ENCODE data around the gene GMPPA. TPM values are rescaled to one million over a fixed set of nuclear protein-coding genes. Genes with fewer than 3 reads are reported as not detected.

GMPPA gene
- total RNA-seq, 2 donors from 2014 or later: 21.6 to 23.3 TPM

DNA sequence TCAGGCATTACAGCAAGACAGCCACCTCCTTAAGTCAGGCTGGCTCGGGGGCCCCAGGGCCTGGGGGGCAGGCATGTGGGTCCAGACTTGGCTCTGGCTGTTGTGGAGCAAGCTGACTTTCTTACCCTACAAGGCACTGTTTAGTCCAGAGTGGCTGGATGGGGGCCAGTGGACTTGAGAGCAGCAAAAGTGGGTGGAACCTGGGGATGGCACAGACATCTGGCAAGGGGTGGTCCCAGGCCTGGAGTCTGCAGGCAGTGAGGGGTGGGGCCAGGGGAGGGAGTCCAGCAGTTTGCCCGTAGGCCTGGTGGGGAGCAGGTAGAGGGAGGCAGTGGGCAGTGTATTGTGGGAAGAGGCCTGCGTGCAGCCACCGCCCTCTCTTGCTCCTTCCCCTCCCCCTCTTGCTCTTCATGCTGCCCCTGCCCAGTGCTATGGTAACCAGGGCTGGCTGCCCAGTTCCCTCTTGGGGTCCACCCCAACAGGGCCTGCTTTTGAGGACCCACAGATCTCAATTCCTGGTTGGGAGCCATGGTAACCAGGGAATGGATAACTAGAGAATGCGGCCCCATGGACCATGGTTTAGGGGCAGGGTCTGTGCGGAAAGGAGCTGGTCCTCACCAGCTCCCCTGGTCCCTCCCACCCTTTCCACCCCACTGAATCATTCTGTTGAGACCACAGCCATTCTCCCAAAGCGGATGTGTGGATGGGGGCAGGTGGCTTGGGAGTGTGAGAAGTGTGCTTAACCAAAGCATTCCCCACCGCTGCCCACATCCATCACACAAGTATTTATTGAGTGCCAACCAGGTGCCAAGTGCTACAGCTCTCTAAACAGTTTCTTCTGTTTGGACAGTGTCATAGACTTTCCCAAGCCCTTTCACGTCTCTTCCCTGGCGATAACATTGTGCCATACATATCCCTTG lies 44.8 kb upstream of the GMPPA start:
- peak overlapping the region; percentile 89 to 96 for H3K27ac ChIP-seq
- H3K4me3 ChIP-seq: no peak overlapping the region
- peaks cover 5% of the 10 kb centered on the region for H3K36me3 ChIP-seq
- peaks cover 0 to 48% of the 10 kb centered on the region in 2 donors for H3K4me1 ChIP-seq
- TF ChIP-seq, protein P1, sequence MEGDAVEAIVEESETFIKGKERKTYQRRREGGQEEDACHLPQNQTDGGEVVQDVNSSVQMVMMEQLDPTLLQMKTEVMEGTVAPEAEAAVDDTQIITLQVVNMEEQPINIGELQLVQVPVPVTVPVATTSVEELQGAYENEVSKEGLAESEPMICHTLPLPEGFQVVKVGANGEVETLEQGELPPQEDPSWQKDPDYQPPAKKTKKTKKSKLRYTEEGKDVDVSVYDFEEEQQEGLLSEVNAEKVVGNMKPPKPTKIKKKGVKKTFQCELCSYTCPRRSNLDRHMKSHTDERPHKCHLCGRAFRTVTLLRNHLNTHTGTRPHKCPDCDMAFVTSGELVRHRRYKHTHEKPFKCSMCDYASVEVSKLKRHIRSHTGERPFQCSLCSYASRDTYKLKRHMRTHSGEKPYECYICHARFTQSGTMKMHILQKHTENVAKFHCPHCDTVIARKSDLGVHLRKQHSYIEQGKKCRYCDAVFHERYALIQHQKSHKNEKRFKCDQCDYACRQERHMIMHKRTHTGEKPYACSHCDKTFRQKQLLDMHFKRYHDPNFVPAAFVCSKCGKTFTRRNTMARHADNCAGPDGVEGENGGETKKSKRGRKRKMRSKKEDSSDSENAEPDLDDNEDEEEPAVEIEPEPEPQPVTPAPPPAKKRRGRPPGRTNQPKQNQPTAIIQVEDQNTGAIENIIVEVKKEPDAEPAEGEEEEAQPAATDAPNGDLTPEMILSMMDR (IDR thresholded peaks at IDR 0.05): no peak
- no peaks in the 10 kb centered on the region for H3K27me3 ChIP-seq
- peak; percentile 83 for DNase-seq (ENCODE audit: low spot score)
- H3K9me3 ChIP-seq: no peaks in the 10 kb centered on the region

DNA sequence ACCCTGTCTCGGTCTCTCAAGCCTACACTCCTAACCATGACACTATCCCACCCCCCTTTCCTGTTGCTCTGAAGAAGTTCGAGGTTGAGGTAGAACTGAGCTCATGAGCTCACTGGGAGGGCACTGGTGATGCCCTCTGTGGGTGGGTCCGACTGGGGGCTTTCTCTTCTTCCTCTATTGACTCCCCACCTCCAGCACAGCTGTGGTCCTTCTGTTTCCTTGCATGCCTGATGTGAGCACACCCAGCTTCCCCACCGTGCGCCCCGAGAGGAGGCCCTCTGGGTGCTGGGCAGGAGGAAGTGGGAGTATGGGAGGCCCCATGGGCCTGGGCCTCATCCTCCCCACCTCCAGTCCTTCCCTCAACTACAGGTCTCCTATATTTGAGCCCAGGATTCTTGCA lies 43.1 kb upstream of the GMPPA start:
- H3K36me3 ChIP-seq: no peaks in the 10 kb centered on the region
- peak overlapping the region; percentile 89 to 96 for H3K27ac ChIP-seq
- no peaks in the 10 kb centered on the region for H3K9me3 ChIP-seq
- DNase-seq (ENCODE audit: low spot score): no peak
- H3K4me3 ChIP-seq: no peak overlapping the region
- H3K4me1 ChIP-seq: peaks cover 0 to 64% of the 10 kb centered on the region in 2 donors
- no peaks in the 10 kb centered on the region for H3K27me3 ChIP-seq
- TF ChIP-seq, protein P1 (IDR thresholded peaks at IDR 0.05): no peak

DNA sequence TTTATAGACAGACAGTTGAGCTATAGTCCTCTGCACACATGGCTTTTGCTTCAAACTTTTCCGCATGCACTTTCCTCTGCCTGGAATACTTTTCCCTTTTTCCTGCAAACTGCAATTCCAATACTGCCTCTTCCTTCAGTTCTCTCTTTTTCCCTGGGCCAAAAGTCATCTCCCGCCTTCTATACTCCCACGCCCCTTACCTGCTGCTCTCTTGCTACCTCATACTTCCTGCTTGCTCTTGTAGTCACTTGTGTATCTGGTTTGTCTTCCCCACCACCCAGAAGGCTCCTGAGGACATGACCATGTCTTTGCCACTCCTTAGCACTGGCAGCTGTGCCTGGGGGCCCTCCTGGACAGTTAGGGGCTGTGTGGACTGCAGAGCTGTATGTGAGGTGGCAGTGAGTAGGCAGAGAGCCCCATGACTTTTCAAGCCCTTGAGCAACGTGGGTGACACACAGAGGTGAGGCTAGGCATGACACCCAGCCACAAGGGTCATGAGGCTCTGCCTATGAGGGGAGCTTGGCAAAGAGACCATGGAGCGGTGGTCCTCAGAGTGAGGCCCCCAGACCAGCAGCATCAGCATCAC lies 40.8 kb upstream of the GMPPA start:
- TF ChIP-seq, protein P1 (IDR thresholded peaks at IDR 0.05): no peak
- no peak for DNase-seq (ENCODE audit: low spot score)
- Histone ChIP-seq H3K4me3 (no peak overlapping the region), H3K9me3 (no peaks in the 10 kb centered on the region), H3K4me1 (peaks cover 0 to 60% of the 10 kb centered on the region in 2 donors), H3K27me3 (no peaks in the 10 kb centered on the region), H3K27ac (peak overlapping the region; percentile 85 to 96), H3K36me3 (peaks cover 10% of the 10 kb centered on the region)

DNA sequence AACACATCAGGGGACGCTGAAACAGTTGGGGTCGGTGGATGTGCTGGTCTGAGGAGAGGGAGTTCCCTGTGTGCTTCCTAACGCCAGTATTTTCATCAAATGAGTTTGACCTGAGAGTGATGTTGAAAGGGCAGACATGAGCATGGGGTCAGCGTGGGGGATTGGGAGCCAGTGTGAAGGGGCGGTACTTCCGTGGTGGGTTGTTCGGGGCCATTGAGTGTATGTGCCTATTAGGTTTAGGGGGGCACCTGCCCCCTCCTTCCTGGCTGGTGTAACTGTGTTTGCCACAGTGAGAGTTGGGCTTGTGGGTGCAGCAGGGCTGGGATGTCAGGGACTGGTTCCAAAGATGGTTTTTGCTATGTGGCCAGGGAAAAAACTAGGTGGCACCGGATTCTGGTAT lies 39.7 kb upstream of the GMPPA start:
- Histone ChIP-seq H3K27me3 (no peaks in the 10 kb centered on the region), H3K36me3 (peaks cover 12% of the 10 kb centered on the region), H3K4me1 (peaks cover 0 to 49% of the 10 kb centered on the region in 2 donors), H3K9me3 (no peaks in the 10 kb centered on the region), H3K4me3 (no peak overlapping the region), H3K27ac (peak overlapping the region; percentile 85 to 96)
- DNase-seq (ENCODE audit: low spot score): no peak
- TF ChIP-seq, protein P1 (IDR thresholded peaks at IDR 0.05): no peak

DNA sequence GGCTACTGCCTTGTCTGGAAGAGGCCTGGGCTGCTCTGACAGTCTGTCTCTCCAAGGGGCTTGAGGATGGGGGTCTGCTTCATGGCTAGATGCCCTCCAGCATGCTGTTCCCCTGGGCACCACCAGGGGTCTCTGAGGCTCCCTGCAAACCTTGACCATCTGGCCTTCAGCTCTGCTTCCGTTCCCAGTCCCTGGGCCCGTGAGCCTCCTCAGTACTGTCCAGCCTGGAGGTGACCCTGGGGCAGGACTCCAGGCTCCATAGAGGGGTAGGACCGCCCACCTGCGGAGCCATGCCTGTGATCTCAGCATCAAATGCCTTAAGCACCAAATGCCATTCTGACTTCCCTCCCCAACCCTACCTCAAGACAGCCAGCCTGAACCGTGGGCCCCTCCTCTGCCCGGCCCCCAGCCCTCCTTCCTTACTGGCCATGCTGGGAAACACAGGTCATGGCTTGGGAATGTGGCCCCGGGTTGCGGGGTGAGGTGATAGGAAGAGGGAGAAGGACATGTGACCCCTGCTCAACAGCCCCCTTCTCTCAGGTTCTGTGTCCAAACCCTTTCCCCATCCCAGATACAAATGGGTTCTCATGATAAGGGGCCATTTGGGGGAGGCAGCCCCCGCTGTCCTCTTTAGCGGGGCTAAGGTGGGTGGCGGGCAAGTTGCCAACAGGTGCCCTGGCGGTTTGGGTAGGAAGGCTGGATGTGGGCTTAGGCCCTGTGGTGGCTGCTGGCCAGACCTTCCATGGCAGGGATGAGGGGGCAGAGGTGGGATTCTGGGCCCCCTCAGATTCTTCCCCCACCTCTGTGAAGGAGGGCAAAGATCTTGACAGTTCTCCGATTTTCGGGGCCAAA lies 39.0 kb upstream of the GMPPA start:
- Histone ChIP-seq H3K4me1 (peaks cover 0 to 49% of the 10 kb centered on the region in 2 donors), H3K27ac (peak overlapping the region; percentile 85 to 96), H3K27me3 (no peaks in the 10 kb centered on the region), H3K9me3 (no peaks in the 10 kb centered on the region), H3K4me3 (peak overlapping the region in 1 of 2 donors; percentile 35), H3K36me3 (peaks cover 16% of the 10 kb centered on the region)
- TF ChIP-seq, protein P1 (IDR thresholded peaks at IDR 0.05): peak; percentile 78 to 92
- DNase-seq (ENCODE audit: low spot score): peak; percentile 70

All from right atrium auricular region (tissue), 2 donors.